GM18511 (cell line): ENCODE measurements around the gene TOX2.
A peak's percentile ranks its signal among the peaks of the same experiment; 100 is the strongest.

Experiments
- ATAC-seq: cut with Tn5 transposase; IDR thresholded peaks from one replicate; pipeline ENCODE4 v1.9.1; 2021; ENCODE audit warnings: mild to moderate bottlenecking, moderate library complexity; ENCODE audit not compliant: unreplicated experiment

Gene TOX2

DNA sequence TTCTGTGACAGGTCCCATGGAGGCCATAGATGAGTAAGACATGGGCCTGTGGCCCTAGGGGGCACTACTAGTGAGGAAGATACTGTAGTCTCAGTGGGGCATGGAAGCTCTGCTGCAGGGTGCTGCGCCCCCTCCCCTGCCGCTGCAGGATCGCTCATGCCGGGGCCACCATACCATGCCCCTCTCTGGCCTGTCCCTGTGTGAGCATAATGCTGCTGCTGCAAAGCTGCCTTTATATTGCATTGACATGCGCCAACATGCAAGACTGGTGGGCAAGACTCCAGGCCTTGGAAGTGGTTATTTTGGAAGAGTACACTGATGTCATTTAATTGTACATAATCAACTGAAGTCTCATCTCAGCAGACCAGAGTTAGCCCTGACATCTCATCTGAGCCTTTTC is 60.0 kb downstream of the TOX2 start:
- ATAC-seq = no peak

DNA sequence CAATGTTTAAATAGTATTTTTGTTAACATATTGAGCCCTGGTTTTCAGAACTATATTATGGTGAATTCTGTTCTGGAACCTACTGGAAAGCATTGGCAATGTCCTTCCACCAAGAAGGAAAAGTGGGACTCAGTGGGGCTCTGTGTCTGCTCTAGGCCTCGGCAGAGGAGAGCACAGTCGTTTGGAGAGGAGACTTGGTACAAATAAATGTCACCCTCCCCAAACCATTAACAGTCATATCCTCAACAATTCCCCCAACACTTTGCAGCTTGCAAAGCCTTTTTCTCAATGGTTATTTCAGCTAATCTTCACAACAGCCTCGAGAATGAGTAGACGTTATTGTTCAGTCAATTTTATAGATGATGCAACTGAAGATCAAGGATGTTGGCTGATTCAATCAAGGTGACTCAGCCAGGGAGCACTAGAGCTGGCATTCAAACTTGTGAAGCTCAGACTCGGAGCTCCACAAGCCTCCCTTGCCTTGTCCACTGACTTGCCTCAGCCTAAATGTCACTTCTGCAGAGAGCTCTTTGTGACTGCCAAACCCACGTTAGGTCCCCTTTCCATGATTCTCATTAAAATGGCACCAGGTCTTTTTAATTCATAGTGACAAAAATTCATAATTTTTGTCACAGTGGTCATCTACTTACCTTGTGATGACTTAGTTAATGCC is 60.6 kb downstream of the TOX2 start:
- no peak for ATAC-seq

DNA sequence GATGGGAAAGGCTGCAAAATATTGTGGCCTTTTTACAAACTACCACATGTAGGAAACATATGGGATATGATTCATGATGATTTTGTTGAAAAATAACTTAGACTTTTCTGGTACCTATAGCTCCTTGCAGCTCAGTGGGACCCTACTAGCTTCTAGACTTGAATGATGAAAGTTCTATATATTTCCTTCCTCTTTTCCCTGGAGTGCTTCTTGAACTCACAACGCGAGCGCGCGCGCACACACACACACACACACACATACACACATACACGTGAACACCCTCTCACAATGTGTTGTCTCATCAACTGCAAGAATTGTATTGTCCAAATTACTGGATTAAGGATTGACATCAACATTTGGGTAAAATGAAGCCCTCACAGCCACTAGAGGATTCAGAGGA is 61.9 kb downstream of the TOX2 start:
- no peak for ATAC-seq

DNA sequence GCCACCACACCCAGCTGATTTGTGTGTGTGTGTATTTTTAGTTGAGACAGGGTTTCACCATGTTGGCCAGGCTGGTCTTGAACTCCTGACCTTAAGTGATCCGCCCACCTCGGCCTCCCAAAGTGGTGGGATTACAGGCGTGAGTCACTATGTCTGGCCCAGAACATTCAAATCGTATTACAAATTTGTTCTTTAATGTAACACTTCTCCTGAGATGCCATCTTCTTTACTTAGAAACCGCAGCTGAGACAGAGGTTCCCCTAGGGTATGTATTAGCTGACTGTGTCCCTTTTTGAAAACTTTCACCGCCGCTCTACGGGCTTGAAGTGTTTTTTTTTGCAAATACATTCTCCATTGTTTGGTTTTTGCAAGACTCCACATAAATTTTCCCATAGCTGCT is 62.6 kb downstream of the TOX2 start:
- ATAC-seq = no peak

DNA sequence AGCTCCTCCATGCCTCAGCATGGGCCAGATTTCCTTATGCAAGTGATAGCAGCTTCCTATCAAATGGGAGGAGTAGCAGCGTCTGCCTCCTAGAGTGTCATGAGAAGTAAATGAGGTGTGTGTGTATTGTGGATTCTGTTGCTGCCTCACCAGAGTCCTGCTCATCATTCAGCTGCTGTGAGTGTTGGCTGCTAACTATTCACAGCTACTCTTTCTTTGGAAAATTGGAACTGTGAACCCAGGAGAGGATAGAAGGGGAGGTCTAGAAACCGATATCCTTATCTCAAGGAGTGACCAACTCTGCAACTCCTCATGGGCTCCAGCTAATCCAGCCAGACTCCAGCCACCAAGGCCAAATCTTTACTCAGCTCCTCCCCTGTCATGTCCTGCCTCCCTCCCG is 63.3 kb downstream of the TOX2 start:
- no peak for ATAC-seq

DNA sequence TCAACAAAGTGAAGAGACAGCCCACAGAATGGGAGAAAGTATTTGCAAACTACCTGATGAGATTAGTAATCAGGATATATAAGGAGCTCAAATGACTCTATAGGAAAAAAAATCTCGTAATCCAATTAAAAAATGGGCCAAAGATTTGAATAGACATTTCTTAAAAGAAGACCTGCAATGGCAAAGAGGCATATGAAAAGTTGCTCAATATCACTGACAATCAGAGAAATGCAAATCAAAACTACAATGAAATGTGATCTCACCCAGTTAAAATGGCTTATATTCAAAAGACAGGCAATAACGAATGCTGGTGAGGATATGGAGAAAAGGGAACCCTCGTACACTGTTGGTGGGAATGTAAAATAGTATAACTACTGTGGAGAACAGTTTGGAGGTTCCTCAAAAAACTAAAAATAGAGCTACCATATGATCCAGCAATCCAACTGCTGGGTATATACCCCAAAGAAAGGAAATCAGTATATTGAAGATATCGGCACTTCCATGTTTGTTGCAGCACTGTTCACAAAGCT is 65.0 kb downstream of the TOX2 start:
- ATAC-seq = no peak

DNA sequence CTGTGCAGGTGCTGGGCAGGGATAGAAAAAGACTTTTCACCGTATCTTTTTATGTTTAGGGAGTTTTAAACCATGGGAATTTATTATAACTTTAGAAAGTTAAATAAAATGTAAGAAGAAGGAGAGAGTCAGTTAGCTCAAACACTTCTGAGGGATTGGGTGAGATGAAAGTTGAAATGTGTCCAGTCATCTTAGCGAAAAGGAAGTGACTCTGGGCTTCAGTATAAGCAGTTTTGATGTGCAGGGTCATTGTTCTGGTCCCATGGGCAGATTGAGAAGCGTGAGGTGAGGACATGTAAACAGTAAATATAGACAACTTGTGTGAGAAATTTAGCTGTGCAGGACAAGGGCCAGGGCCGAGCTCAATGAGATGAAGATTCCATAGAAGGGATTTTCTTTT is 66.9 kb downstream of the TOX2 start:
- ATAC-seq = no peak

DNA sequence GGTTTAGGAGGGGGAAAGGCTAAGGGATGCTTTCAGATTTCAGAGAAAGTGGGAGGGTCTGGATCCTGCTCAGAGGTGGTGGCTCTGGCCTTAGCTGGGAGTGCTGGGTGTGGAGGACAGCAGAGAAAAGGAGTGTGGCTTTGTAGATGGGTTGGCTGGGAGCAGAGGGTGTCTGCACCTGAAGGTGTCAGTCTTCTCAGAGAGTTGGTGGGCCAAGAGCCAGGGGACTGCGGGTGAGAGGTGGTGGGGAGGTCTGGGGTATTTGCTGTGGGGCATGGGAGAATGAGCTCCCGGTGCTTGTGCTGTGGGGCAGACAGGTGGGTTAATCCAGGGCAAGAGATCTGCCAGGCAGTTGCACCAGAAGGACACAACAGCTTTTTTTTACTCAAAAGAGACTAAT is 67.4 kb downstream of the TOX2 start:
- ATAC-seq = no peak

DNA sequence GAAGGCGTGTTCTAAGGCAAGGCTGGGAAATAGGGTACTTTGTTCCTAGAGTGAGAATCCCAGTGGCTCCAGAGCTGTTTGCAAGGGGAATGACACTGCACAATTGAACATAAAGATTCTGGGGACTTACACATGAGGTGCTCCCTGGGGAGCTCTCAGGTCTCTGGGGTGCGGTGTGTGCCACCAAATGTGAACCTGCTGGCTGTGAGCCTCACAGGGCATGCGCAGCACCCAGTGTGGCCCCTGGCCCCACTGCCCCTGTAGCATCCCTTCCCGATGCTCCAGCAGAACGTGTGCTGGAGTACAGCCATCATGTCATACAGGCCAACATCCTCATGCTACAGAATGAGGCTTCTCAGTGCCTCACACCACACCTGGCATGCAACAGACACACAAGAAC is 68.2 kb downstream of the TOX2 start:
- no peak for ATAC-seq

DNA sequence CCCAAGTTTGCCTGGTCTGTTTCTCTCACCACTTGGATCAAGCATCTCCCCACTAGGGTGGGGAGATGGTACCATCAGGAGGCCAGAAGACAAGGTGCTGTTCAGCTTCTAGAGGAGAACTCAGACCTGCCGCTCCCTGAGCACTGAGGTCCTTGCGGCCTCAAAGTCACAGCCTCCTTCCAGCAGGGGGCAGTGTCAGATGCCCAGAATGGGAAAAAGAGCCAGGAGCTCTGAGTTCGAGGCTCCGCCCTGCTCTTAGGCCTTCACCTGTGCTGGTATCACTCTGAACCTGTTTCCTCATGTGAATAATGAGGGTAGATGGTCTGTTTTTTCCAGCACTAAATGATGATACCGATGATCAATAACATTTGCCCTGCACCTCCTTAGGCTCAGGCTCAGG is 68.7 kb downstream of the TOX2 start:
- no peak for ATAC-seq

DNA sequence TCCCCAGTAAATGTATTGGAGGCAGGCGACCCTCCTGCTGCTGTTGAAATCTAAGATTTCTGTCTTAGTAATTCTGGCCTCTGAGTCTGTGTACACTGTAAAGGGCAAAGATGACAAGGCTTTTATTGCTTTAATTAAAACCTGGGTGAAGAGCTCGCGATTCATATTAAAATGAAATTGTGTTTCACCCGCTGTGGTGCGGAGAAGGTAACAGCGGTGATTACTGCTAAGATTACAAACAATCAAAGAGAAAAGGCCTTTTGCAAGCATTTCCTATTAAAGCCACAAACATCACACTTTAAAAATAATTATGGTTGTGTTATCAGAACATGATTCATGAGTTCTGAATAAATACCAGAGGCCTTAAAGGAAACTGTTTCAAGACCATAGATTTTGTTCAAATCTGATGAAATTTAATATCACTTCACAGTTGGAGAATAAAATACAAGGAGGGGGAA is 69.3 kb downstream of the TOX2 start:
- no peak for ATAC-seq

DNA sequence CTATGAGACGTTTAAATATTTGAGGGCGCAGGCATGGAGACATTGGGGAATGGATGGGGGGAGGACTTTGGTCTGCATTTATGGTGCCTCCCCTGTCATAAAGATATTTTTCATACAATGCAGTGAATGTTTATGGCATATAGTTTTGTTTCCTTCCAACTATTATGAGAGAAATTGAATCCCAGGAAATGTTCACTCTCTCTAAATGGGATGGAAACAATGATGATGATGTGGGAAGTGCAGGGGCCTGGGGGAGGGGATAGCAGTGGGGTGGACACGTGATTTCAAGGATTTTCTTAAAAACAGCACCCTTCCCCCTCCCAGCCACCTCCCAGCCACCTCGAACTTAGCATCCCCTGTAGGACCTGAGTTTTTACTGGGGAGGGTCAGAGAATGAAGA is 69.9 kb downstream of the TOX2 start:
- ATAC-seq = no peak

DNA sequence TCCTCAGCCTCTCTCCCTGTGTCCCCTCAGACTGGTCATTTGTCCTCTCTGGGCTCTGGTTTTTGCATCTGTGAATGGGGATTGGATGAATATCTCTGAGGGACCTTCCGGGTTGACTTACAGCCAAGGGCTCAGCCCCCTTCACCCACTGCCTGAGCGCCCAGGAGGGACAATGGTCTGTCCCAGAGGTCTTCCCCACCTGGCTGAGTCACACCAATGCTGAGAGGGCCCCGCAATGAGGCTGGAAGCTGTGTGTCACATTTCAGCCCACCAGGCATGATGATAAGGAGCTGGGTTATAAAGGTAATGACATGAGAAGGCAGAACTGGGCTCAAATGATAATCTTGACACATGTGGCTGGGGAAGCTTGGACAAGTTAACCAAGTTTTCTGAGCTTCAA is 70.5 kb downstream of the TOX2 start:
- ATAC-seq = no peak

DNA sequence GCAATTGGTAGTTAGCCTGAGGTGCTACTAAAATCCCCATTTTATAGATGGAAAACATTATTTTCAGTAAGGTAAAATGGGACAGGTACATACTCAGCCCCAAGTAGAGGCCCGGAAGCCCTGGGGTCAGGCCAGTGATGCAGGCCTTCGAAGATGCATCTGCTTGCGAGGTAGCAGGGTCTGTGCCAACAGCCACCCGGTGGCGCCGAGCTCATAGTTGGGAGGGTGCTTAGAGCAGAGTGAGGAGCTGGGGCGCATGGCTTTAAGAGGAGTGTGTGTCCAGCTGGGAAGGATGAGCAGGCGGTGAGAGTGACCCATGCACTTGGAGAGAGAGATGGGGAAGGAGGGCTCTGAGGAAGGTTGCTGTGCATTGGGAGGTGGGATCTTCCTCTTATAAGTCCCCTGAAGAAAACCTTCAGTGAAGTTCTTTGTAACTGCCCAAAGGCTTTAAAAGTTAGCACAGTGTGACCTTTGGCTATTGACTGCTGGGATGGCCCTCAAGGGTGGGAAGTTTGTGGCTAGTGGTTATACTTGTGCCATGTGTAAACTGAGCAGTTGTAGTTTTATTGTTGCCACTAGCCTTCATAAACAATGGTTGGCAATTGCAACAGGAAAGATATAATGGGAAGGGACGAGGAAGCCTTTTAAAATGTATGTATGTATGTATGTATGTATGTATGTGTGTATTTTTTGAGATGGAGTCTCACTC is 71.1 kb downstream of the TOX2 start:
- ATAC-seq = no peak

DNA sequence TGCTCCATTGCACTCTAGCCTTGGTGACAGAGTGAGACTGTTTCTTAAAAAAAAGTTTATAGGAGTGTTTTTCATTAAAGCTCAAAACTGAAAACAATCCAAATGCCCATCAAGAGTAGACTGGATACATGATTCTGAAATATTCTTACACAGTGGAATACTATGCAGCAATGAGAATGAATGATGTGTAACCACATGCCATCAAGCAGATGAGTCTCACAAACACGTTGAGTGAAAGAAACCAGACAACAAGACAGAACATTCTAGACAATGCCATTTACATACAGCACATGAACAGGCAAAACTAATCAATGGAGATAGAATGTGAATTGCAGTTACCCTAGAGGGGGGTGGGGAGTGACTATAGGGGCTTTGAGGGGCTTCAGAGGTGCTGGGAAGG is 72.4 kb downstream of the TOX2 start:
- ATAC-seq = no peak

DNA sequence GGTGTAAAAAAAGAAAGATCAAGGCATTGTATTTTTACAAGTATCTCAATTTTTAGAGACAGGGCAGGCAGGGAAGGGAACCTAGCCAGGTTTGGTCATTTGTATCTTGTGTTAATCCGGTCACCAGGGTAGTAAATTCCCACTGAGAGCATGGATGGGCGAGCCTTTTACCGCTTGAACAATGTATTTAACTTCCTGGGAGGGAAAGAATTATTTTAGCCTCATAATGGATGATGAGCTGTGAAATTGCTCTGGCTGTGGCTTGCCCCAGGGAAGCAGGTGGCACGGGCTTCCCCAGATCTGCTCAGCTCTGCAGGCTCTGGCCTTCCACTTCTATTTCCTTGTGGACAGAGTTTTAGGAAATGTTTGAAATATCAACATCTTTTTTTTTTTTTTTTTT is 72.9 kb downstream of the TOX2 start:
- ATAC-seq = no peak

DNA sequence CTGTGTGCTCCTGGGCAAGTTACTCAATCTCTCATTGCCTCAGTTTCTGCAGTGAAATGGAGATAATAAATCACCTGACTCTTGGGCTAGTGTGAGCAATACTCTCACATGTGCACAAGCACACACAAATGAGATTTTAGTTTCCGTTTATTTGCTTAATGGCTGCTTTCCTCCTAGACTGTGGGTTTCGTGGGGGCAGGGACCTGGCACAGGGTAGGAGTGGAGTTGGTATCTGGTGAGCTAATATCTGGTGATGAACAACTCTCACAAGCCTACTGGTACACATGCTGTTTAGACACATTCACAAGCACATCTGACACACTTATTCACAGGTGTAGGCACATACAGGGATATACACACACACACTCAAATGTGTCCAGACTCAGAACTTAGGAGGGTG is 73.8 kb downstream of the TOX2 start:
- peak; percentile 46 for ATAC-seq

DNA sequence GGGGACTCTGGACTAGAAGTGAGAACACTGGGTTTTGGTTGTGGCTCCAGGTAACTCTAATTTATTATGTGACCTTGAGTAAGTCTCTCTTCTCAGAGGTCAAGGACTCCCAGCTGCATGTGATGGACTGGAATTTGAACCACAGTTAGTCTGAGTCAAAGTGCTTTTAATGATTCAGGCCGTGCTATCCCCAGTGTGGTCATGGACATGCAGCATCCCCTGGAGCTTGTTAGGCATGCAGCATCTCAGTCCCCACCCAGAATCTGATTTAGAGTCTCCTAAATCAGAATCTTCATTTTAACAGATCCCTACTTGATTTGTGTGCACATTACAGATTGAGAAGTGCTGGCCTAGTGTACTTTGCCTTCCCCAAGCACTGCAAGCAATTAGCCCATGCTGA is 74.2 kb downstream of the TOX2 start:
- ATAC-seq = no peak

DNA sequence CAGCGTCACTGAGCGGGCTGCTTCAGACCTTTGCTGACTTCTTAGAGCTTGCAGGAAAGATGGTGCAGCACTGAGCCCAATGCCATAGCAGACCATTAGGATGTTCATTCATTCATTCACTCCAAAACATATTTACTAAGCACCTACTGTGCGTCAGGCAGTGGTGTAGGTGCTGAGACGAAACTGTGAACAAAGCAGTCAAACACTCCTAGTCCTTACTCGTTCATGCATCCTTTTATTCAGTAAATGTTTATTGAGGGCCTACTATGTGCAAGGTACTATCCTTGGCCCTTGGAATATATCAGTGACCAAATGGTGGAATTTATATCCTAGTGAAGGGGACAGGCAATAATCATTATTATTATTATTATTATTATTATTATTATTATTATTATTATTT is 76.6 kb downstream of the TOX2 start:
- no peak for ATAC-seq

DNA sequence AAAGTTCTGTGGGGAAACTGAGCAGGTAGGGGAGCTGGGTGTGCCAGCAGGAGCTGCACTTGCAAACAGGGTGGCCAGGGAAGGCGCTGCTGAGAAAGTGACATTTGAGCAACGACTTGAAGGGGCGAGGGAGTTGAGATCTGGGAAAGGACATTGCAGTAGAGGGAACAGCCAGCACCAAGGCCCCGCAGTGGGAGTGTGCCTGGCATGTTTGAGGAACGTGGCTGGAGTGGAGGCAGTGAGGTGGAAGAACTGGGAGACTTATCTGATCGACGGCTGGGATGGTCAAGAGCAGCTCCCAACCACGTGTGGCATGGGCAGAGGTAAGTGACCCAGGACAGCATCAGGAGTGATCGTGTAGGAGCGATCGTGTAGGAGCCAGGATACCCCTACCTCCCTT is 77.3 kb downstream of the TOX2 start:
- no peak for ATAC-seq

DNA sequence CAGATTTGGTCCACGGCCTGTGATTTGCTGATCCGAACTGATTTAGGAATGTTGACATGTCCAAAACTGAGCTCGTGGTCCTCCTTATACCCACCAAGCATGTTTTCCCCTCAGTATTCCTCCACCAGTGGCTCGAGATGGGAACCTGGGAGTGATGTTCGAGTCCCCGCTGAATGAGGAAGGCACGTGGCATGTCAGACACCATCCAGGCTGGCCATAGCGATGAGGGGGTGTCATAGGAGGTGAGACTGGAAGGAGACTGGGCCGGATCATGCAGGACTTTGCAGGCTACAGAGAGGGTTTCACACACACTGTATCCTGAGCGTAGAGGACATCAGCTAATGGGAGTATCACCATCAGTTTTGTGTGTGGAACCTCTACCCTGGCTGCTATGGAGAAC is 78.2 kb downstream of the TOX2 start:
- no peak for ATAC-seq

DNA sequence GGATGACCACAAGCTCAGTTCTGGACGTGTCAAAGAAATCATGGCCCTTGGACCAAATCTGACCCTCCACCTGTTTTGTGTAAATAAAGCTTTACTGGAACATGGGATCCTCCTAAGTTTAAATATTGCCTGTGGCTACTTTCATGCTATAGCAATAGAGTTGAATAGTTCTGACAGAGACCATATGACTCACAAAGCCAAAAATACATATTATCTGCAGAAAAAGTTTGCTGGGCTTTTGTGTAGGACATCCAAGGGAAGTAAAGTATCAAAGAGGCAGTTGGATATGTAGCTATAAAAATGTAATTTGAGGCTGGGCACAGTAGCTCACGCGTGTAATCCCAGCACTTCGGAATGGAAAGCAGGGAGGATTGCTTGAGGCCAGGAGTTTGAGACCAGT is 78.9 kb downstream of the TOX2 start:
- ATAC-seq = no peak
